GM12892 (cell line): ENCODE measurements around the gene AKAP1.

ENCODE experiments used
- POLR2A ChIP-seq: IDR thresholded peaks from 2 replicates; pipeline ENCODE4 v1.6.1; 2011; ENCODE audit warnings: low read depth, low read length, control low read depth
- TAF1 ChIP-seq: IDR thresholded peaks from 2 replicates; pipeline ENCODE4 v1.6.1; 2011; ENCODE audit warnings: low read depth, mild to moderate bottlenecking, control low read depth, low read length, borderline replicate concordance

GRCh38 chr17:57088298-57088697 is 3.3 kb downstream of the AKAP1 start:
- TF ChIP-seq POLR2A (no peak), TAF1 (no peak)
